Stimulated activated CD8-positive, alpha-beta memory T cell treated with anti-CD3 and anti-CD28 coated beads, Interleukin-7, amount 100 ng/mL, for 48 hours (primary cell): ENCODE results near the gene CUL9.

Experiments
- DNase-seq, 2 donors: peaks; one replicate each; pipeline ENCODE4 v3.0.0-alpha.2; 2020; ENCODE audit warnings: low read depth in 1 of 2; ENCODE audit errors: extremely low read depth in 1 of 2

The CUL9 gene

DNA sequence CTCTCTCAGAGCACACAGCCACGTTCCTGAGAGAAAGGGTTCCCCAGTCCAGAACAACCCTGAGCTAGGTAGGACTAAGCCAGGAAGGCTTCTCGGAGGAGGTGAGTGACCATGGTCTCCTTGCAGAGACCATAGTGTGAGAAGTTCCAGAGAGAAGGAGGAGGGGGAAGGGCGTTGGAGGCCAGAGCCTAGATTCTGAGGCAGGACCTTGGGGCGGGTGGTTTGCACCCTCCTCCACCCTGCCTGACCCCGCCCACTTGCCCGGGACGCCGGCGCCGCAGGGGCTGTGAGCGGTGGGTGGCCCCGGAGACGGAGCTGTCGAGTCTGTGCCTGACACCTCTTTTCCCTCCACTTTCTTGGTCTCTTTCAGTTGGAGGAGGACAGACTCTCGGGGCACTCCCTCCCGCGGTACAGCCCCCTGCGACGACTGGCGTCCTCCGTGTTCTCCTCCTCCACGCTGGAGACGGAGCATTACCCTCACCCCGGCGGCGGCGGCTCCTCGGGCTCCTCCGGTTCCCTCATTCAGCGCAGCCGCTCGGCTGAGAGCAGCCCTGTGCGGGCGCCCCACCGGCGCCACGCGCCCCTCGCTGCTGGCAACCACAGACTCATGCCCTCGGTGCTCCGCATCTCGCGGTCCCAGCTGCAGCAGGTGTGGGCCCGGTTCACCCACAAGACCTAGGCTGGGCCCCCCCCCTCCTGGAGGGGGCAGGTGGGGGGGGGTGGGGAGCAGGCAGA, 87.4 kb downstream of the CUL9 start:
- DNase-seq: no peak

- DNase-seq: no peak
Observed at GRCh38 chr6:43271103-43271815, 89.3 kb downstream of the CUL9 start.

GRCh38 chr6:43271944-43272343, 89.9 kb downstream of the CUL9 start:
- DNase-seq: no peak

GRCh38 chr6:43273707-43274106, 91.7 kb downstream of the CUL9 start:
- DNase-seq: no peak
